AG10803 (cell line): ENCODE measurements around the gene ALOXE3.
"Not testable (repeated sequence)": the region's sequence is repeated elsewhere in the genome, so short reads cannot be mapped to it uniquely, and the experiment has no call there.

Experiments used
- DNase-seq: peaks from one replicate; pipeline ENCODE4 v3.0.0; 2010; ENCODE audit warnings: low read depth
- H3K4me3 ChIP-seq: 2 replicates; pipeline ENCODE4 v1.5.1; 2011; ENCODE audit warnings: mild to moderate bottlenecking, low read length, control low read depth
- TF ChIP-seq, protein P1 (sequence below): conservative IDR thresholded peaks from 2 replicates; pipeline ENCODE4 v1.5.1; 2011; ENCODE audit warnings: mild to moderate bottlenecking, low read length, control low read depth, inconsistent platforms

ALOXE3 gene

DNA sequence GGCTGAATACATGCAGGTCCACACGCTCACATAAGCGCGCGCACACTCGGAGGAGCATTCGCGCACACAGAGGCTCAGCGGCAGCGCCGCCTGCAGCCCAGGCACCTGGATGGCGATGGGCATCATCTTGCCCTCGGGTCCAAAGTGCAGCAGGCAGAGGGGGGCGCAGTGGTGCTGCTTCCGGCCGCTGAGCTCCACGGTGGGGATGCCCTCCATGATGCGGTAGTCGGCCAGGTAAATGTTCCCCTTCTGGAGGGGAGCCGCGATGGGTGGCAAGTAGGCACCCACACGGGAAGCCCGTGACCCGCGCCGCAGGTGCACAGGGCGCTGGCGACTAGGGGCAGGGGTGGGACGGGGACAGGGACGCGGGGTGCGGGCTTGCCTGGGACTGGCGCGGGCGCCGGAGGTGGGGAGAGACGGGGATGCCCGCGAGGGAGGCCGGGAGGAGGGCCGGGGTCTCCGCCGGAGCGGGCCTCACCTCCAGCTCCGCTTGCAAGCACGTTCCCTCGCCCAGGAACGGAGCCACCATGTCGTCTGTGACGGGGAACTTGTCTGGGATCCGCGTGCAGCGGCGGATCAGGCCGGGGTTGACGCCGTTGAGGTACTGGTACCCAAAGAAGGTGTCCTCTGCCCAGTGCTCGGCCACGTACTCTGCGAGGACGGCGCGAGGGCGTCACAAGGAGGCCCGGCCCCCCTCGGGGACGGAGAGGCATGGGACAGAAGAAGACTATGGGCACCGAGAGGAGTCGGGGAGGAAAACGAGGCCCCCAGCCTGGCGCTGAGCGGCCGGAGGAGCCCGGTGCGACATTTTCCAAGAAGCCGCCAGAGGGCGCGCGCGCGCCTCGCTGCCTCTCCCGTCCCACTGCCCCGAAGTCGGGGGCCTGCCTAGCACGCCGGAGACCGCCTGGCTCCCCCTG lies 38.8 kb downstream of the ALOXE3 start:
- TF ChIP-seq, protein P1, sequence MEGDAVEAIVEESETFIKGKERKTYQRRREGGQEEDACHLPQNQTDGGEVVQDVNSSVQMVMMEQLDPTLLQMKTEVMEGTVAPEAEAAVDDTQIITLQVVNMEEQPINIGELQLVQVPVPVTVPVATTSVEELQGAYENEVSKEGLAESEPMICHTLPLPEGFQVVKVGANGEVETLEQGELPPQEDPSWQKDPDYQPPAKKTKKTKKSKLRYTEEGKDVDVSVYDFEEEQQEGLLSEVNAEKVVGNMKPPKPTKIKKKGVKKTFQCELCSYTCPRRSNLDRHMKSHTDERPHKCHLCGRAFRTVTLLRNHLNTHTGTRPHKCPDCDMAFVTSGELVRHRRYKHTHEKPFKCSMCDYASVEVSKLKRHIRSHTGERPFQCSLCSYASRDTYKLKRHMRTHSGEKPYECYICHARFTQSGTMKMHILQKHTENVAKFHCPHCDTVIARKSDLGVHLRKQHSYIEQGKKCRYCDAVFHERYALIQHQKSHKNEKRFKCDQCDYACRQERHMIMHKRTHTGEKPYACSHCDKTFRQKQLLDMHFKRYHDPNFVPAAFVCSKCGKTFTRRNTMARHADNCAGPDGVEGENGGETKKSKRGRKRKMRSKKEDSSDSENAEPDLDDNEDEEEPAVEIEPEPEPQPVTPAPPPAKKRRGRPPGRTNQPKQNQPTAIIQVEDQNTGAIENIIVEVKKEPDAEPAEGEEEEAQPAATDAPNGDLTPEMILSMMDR: peak; percentile 67
- peak; percentile 20 for DNase-seq
- H3K4me3 ChIP-seq: peak overlapping the region; percentile 49

DNA sequence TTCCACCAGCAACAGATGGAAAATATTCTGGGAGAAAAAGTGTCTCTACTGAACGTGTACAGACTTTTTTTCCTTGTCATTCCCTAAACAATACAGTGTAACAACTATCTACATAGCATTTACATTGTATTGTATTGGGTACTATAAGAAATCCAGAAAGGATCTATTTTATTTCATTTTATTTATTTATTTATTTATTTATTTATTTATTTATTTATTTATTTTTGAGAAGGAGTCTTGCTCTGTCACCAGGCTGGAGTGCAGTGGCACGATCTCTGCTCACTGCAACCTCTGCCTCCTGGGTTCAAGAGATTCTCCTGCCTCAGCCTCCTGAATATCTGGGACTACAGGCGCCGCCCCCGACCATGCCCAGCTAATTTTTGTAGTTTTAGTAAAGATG lies 40.4 kb downstream of the ALOXE3 start:
- DNase-seq, H3K4me3 ChIP-seq: not testable (repeated sequence)

DNA sequence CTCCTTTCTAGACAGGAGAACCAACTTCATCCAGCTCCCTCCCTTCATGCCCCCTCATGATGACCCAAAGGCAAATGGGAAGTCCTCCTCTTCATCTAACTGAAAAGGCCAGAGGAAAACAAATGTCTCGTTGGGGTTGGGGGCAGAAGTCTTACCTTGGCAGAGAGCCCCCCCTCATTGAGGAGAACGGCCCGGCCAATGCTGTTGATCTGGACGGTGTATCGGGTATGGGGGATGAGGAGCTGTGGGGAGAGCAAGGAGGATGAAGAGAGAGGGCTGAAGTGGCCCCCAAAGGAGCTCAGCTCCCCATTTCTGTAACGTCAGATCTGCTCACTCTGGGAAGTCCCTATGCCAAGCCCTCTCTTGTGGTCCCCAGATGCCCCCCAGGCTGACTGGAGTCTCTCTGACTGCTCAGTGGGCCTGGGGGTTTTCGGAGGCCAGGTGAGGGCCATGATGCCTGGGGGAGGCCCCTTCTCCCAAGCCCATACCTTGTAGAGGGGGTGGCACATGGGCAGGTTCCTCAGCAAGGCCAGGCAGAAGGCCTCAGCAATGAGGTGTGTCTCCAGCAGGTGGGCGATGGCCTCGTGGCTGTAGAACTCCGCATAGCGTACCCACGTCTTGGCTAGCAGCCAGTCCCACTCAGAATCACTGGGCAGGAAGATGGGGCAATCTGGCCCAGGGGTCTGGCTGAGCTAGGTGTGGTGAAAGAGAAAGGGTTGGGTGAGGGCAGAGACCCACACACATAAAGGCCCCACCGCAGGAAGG lies 41.6 kb downstream of the ALOXE3 start:
- DNase-seq: no peak
- TF ChIP-seq, protein P1: no peak
- H3K4me3 ChIP-seq: no peak overlapping the region

DNA sequence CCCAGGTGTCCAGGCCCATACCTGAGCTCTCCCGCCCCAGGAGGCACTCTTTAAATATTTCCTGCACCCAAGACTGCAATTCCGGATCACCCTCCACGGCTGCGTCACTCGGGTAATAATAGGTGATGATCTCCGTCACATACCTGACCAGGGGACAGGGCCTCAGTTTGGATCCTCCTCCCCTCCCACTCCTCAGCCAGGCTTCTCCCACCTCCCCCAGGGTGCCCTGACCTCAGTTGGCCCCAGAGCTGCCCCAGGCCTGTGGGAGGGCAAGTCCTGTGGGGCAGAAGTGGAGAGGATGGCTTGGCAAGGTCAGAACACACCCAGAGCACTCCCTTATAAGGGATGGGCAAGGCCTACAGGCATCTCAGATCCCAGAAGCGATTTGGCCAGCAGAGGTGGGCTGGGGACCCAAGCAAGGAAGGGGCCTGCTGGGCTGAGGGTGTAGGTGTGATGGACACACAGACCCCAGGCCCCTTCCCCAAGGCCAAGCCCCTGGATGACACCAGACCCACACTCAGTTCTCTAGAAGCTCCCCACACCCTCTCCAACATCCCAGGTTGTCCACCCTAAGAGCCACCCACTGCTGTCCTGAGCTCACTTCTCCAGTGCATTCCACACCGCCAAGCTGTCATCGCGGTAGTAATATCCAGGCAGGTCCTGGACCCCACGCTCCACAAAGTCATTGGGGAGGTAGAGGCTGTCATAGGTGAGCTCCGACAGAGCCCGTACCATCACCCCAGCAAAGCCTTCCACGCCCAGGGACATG lies 42.6 kb downstream of the ALOXE3 start:
- TF ChIP-seq, protein P1: no peak
- H3K4me3 ChIP-seq: no peak overlapping the region
- DNase-seq: no peak

DNA sequence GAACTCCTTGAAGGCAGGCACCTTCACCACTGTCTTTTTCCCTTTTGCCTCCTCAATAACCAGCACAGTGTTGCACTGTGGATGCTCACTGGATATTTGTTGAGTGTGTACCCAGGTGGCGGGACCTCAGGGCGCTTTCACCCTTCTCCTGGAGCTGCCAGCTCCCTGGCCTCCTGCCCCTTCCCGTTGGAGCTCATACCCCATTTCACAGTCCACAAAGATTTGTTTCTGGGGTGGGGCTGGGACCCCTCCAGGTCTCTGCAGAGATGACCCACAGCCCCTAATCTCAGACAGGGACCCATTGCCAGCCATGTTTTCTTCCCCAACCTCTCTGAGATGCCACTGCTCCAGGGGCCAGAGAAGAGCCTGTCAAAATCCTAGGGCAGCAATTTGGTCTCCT lies 43.2 kb downstream of the ALOXE3 start:
- no peak for DNase-seq
- TF ChIP-seq, protein P1: no peak
- H3K4me3 ChIP-seq: no peak overlapping the region

DNA sequence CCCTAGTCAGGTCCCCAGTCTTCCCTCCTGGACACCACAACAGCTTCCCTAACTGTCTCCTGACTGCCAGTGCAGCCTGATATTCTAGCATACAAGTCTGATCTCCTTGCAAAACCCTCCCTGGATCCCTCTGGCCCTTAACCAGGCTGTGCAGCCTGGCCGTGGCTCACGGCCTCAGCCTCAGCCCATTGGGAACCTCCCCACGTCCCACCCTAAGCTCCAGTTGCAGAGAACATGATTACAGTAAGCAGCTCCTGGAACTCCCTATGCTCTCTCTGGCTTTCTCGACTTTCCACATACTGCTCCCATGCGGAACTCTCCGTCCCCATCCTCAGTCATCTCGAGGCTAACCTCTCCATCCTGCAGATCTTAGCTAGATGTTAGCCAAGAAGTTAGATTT lies 43.8 kb downstream of the ALOXE3 start:
- H3K4me3 ChIP-seq: no peak overlapping the region
- TF ChIP-seq, protein P1: no peak
- no peak for DNase-seq

DNA sequence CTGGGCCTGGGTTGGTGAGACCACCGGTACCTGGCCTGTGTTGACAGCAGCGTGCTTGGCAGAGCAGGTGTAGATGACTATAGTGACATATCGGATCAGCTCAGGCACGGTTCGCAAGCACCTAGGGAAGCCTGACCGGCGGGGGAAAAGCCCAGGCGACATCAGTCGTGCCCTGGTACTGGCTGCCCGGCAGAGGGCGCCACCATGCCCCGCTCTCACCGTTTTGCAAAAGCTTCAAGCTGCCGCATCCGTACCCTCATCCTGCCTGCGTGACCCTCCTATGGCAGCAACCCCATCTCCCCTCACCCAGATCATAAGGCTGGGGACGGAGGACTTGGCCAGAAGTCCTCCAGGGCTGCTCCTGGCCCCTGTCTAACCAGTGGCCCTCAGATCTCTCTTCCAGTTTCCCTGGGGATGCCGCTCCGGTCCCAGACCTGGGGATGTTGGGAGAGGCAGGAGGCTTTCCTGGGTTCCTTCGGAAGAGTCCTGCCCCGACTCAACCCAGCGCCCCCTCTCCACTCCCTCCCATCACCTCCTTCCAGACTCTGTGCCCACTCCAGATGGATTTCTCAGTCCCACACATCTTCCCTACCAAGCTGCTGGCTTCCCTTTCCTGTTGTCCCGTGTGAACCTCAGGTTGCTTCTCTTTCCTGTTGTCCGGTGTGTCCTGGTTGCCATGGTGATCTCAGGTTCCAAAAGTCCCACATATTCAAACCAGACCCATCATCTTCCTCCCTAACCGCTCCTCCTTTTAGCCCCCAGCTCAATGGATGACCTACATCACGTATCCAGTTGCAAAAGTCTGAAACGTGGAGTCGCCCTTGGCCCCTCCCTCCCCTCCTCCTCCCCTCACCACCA lies 44.5 kb downstream of the ALOXE3 start:
- DNase-seq: peak; percentile 46
- TF ChIP-seq, protein P1: peak; percentile 80
- H3K4me3 ChIP-seq: no peak overlapping the region
